Measurements from ENCODE around the gene PRPS1.

GRCh38 chrX:107686026-107686425 is 57.7 kb downstream of the PRPS1 start:
- TF ChIP-seq CTCF (IDR thresholded peaks at IDR 0.05) (no peak), EZH2 (IDR thresholded peaks at IDR 0.05) (no peak), EZH2phosphoT487 (IDR thresholded peaks at IDR 0.05) (no peak)
